Mammary epithelial cell (primary cell): Measurements from ENCODE around the gene KDM4B.

Source experiments
- CTCF ChIP-seq, 2 donors: IDR thresholded peaks in 1 of 2; conservative IDR thresholded peaks in 1 of 2; 2 replicates each; pipeline ENCODE4 v1.5.1; 2011 to 2012; ENCODE audit warnings: inconsistent platforms in 2 of 2, low read length in 2 of 2, mild to moderate bottlenecking in 2 of 2, control low read depth in 1 of 2, low read depth in 1 of 2; ENCODE audit not compliant: insufficient read depth in 1 of 2; ENCODE audit errors: extremely low read depth in 1 of 2
- EZH2 ChIP-seq: IDR thresholded peaks from 2 replicates; pipeline ENCODE4 v1.6.1; 2012; ENCODE audit warnings: low read length, inconsistent platforms, borderline replicate concordance

DNA sequence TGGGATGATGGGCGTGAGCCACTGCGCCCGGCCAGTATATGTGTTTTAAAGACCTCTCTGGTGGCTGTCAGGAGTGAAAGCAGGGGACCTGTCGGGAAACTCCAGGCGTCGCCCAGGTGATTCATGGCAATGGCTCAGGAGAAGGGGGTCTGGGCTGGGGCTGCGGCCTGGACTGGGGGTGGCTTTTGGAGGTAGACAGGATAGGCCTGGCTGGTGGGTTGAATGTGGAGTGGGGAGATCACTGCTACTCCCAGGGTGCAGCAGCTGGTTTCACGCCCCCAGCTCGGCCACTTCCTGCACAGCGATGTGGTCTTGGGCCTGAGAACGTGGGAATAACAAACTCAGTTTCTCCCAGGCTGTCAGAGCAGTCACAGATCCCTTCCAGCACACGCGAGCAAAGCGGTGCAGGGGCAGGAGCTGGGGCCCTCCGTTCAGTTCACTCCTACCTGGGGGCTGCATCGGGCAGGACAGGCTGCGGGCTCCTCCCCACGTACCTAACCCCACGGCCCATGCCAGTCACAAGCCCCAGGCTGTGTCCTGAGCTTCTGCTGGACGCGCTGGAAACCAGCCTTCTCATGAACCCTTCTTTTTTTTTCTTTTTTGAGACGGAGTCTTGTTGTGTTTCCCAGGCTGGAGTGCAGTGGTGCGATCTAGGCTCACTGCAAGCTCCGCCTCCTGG, 18.9 kb downstream of the KDM4B start:
- TF ChIP-seq CTCF (conservative IDR thresholded peaks at IDR 0.05 in 1 of 2, IDR thresholded peaks at IDR 0.05 in 1 of 2; ENCODE audit: extremely low read depth in 1 of 2, insufficient read depth in 1 of 2, low read depth in 1 of 2, low read length in 2 of 2): no peak
- TF ChIP-seq EZH2: no peak
